Activated CD4-positive, alpha-beta T cell treated with anti-CD3 and anti-CD28 coated beads, Interleukin-2, amount 10 ng/mL, durations not matched to agents 7 days and 5 days (primary cell): ENCODE measurements around the gene EIF1. TPM values are rescaled to one million over a fixed set of nuclear protein-coding genes. Genes with fewer than 3 reads are reported as not detected.
"Not testable (repeated sequence)": the region's sequence is repeated elsewhere in the genome, so short reads cannot be mapped to it uniquely, and the experiment has no call there.

Experiments
- CTCF ChIA-PET: fragments of 350-600 bp; sonication (Branson Sonifier 250); formaldehyde crosslinking; loops from one replicate; lab custom pipeline; 2021; ENCODE audit warnings: antibody characterized with exemption; lab: Charles Lee
- POLR2A ChIA-PET: fragments of 350-600 bp; sonication (Branson Sonifier 250); formaldehyde crosslinking; loops from one replicate; lab custom pipeline; 2021; ENCODE audit warnings: antibody characterized with exemption; lab: Charles Lee
- DNase-seq: peaks from one replicate; pipeline ENCODE4 v3.0.0-alpha.2; 2020
- H3K27ac Mint-ChIP-seq: one replicate; pipeline ENCODE4 v1.8.0; 2021; ENCODE audit warnings: mild to moderate bottlenecking, moderate library complexity, mixed read lengths
- H3K27me3 Mint-ChIP-seq: one replicate; pipeline ENCODE4 v1.8.0; 2021; ENCODE audit warnings: mixed read lengths
- H3K36me3 Mint-ChIP-seq: one replicate; pipeline ENCODE4 v1.8.0; 2021; ENCODE audit warnings: low read depth, mixed read lengths
- H3K4me1 Mint-ChIP-seq: one replicate; pipeline ENCODE4 v1.8.0; 2021; ENCODE audit warnings: mixed read lengths
- H3K4me3 Mint-ChIP-seq: one replicate; pipeline ENCODE4 v1.8.0; 2021; ENCODE audit warnings: mild to moderate bottlenecking, moderate library complexity, mixed read lengths
- H3K9me3 Mint-ChIP-seq: one replicate; pipeline ENCODE4 v1.8.0; 2021; ENCODE audit warnings: mixed read lengths
- total RNA-seq, 2 experiments: library from RNA; stranded (reverse); gene quantifications; one replicate each; pipeline ENCODE4 v1.2.3, GENCODE V29; 2021

EIF1 gene
- total RNA-seq: 100 to 1,000 TPM; 605 to 645 TPM

DNA sequence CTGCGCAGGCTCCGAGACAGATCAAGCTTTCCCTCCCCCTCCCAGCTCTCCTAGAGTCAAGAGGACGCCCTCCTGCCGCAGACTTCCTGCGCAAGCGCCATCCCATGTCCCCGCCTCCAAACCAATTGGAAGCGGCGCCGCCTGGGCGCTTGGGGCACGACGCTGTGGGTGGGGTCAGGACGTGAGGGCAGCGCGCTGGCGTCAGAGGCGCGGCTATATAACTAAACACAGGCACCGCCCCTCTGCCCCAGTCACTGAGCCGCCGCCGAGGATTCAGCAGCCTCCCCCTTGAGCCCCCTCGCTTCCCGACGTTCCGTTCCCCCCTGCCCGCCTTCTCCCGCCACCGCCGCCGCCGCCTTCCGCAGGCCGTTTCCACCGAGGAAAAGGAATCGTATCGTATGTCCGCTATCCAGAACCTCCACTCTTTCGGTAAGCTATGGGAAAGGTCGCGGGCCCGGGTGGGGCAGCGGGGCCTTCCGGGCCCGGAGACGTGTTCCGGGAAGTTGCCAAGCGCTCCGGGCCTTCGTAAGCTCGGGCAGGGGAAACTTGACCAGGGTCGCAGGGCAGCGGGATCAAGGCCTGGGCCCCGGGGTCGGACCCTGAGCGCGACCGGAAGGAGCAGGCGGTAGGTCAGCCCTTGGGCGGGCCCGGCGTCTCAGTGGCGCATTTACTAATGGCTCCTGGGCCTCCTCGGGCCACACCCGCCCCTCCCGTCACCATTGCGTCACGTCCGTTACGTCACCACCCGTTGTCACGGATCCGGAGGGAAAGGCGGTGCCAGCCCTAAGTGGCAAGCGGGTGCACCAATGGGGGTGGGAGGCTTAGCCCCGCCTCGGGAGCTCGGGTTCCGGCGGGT lies at the start of gene EIF1:
Gene EIF1 (plus strand): TSS at position 245 of the 856 bp plus-strand sequence. CDS start 154 bp downstream, at position 399.
- peak; percentile 100 for DNase-seq
- Mint-ChIP-seq H3K36me3 (peaks cover 49% of the 10 kb centered on the region), H3K27ac (peak within 1 kb of the TSS; percentile 100), H3K27me3 (no peaks in the 10 kb centered on the region), H3K9me3 (no peaks in the 10 kb centered on the region), H3K4me3 (peak within 1 kb of the TSS; percentile 88), H3K4me1 (peaks cover 36% of the 10 kb centered on the region)
- ChIA-PET POLR2A (interaction anchor here (0.6 to 4.7 kb wide), 14 partner anchors 9 to 1574 kb away, joined by 3 to 86 read pairs (median 4); partner anchors contain the start of gene ODAD4), CTCF (interaction anchor here (0.7 to 5.1 kb wide), 10 partner anchors 10 to 625 kb away, joined by 3 to 56 read pairs (median 8); partner anchors contain the start of gene P3H4)

- POLR2A ChIA-PET: no interaction called here
- H3K27ac Mint-ChIP-seq: no peak overlapping the region
- H3K4me3 Mint-ChIP-seq: no peak overlapping the region
- H3K9me3 Mint-ChIP-seq: no peaks in the 10 kb centered on the region
- CTCF ChIA-PET: interaction anchor here (1.0 to 2.2 kb wide), 2 partner anchors 10 to 24 kb away, joined by 3 to 9 read pairs; no protein-coding TSS in a partner anchor
- H3K4me1 Mint-ChIP-seq: no peaks in the 10 kb centered on the region
- H3K36me3 Mint-ChIP-seq: no peaks in the 10 kb centered on the region
- DNase-seq: no peak
- no peaks in the 10 kb centered on the region for H3K27me3 Mint-ChIP-seq
Measured at GRCh38 chr17:41638941-41639340, 49.7 kb upstream of the EIF1 start.

GRCh38 chr17:41639492-41640473 lies 48.9 kb upstream of the EIF1 start:
- no peak for DNase-seq
- no peaks in the 10 kb centered on the region for H3K36me3 Mint-ChIP-seq
- no peaks in the 10 kb centered on the region for H3K9me3 Mint-ChIP-seq
- ChIA-PET CTCF (interaction anchor here (1.0 to 2.2 kb wide), 3 partner anchors 9 to 26 kb away, joined by 3 to 9 read pairs (median 5); no protein-coding TSS in a partner anchor), POLR2A (no interaction called here)
- no peaks in the 10 kb centered on the region for H3K27me3 Mint-ChIP-seq
- no peak overlapping the region for H3K27ac Mint-ChIP-seq
- H3K4me3 Mint-ChIP-seq: no peak overlapping the region
- no peaks in the 10 kb centered on the region for H3K4me1 Mint-ChIP-seq

DNA sequence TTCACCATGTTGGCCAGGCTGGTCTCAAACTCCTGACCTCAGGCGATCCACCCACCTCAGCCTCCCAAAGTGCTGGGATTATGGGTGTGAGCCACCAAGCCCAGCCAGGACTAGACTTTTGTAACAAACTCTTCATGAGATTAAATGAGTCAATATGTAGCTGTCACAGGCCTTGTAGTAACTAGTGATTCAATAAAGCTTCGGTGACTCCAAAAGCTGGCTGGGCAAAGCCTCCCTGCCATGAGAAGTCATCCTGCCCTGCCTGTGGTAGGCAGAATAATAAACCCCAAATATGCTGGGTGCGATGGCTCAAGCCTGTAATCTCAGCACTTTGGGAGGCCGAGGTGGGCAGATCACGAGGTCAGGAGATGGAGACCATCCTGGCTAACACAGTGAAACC lies 48.1 kb upstream of the EIF1 start:
- H3K4me1 Mint-ChIP-seq, DNase-seq, H3K27me3 Mint-ChIP-seq, H3K9me3 Mint-ChIP-seq, H3K36me3 Mint-ChIP-seq, H3K4me3 Mint-ChIP-seq, POLR2A ChIA-PET, H3K27ac Mint-ChIP-seq: not testable (repeated sequence)
- CTCF ChIA-PET: interaction anchor here (1.0 to 2.2 kb wide), 3 partner anchors 8 to 25 kb away, joined by 3 to 9 read pairs (median 5); no protein-coding TSS in a partner anchor

DNA sequence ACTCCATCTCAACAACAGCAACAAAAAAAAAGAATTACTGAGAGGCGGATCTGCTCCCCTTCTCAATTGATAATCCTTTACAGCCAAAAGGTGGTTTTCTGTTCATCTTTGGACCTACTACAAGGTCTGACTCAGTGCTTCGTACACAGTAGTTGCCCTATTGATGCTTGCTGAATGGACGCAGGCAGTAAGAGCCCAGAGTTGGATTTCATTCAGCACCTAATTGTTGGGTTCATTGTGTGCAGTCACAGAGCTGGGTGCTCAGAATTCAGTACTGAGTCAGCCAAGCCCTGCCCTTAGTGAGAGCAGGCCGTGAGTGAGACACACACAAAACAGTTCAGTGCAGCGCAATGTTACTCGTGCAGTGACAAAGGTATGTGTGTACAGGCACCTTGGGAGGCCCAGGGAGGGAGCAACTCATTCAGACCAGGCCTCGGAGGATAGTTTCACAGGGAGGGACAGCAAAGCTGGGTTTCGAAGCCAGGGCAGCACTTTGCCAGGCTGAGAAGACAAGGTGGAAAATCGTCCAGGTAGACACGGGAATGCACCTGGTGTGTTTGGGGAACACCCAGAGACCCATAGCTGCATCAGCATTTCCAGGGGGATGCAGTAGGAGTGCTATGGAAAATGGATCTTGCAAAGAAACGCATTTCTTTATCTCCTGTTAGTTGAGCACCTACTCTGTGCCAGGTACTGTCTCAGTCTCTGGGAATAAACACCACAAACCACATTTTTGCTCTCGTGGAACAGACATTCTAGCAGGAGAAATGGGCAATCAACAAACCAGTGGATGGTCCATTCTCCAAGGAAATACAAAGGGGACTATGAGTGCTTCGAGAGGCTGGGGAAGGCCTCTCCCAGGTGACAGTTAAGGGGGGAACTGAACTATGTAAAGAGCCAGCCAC lies 46.2 kb upstream of the EIF1 start:
- no peak overlapping the region for H3K4me3 Mint-ChIP-seq
- no peaks in the 10 kb centered on the region for H3K36me3 Mint-ChIP-seq
- ChIA-PET POLR2A (no interaction called here), CTCF (interaction anchor here (0.6 to 3.4 kb wide), 2 partner anchors 20 to 93 kb away, joined by 4 to 18 read pairs; no protein-coding TSS in a partner anchor)
- H3K4me1 Mint-ChIP-seq: no peaks in the 10 kb centered on the region
- H3K27me3 Mint-ChIP-seq: no peaks in the 10 kb centered on the region
- H3K9me3 Mint-ChIP-seq: no peaks in the 10 kb centered on the region
- no peak overlapping the region for H3K27ac Mint-ChIP-seq
- no peak for DNase-seq

- Mint-ChIP-seq H3K36me3 (no peaks in the 10 kb centered on the region), H3K4me1 (peaks cover 10% of the 10 kb centered on the region), H3K27me3 (no peaks in the 10 kb centered on the region), H3K27ac (no peak overlapping the region), H3K9me3 (no peaks in the 10 kb centered on the region), H3K4me3 (no peak overlapping the region)
- DNase-seq: no peak
- CTCF ChIA-PET: interaction anchor here (1.6 to 8.1 kb wide), 3 partner anchors 17 to 780 kb away, joined by 3 to 235 read pairs (median 52); partner anchors contain the start of gene KRT12
- POLR2A ChIA-PET: no interaction called here
Measured at GRCh38 chr17:41647038-41647813, 41.5 kb upstream of the EIF1 start.

GRCh38 chr17:41647940-41648410 lies 40.7 kb upstream of the EIF1 start:
- DNase-seq: peak; percentile 88
- Mint-ChIP-seq H3K9me3 (no peaks in the 10 kb centered on the region), H3K36me3 (no peaks in the 10 kb centered on the region), H3K27ac (peak overlapping the region; percentile 48), H3K4me1 (peaks cover 10% of the 10 kb centered on the region), H3K27me3 (no peaks in the 10 kb centered on the region), H3K4me3 (peak overlapping the region; percentile 53)
- ChIA-PET CTCF (interaction anchor here (0.6 to 8.1 kb wide), 24 partner anchors 8 to 1752 kb away, joined by 3 to 235 read pairs (median 4); partner anchors contain the start of gene KRT12), POLR2A (no interaction called here)

DNA sequence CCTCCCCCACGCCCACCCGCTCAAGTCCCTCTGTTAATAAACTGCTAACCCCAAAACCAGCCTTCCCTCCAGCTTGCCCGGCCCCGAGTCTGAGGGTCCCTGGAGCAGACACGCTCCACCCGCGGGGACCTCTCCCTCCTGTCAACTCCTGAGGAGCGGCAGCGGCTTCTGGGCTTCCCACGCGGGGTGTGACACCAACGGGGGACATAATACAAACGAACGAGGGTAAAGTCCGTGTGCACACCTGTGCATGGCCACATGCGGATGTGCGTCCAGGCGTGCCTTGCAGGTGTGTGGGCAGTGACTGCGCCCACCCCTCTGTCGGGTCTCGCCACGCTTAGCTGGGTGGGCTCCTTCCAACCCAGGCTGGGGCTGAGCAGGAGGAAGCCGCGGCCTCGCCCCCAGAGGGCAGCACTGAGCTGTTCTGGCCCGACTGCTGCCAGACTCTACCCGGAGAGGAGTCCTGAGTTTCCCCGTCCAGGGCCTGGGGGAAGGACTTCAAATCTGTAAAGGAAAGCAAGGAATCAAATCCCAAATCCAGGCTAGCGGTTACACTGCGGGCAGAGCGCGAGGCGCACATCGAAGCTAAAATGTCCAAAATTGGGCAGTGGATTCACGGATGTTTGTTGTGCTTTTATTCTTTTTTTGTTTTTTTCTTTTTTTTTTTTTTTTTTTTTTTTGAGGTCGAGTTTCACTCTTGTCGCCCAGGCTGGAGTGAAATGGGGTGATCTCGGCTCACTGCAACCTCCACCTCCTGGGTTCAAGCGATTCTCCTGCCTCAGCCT lies 40.1 kb upstream of the EIF1 start:
- ChIA-PET POLR2A (no interaction called here), CTCF (interaction anchor here (0.6 to 8.1 kb wide), 30 partner anchors 9 to 1751 kb away, joined by 3 to 235 read pairs (median 4); partner anchors contain the start of genes KRT12 and KRT17)
- no peaks in the 10 kb centered on the region for H3K9me3 Mint-ChIP-seq
- H3K27ac Mint-ChIP-seq: peak overlapping the region; percentile 81
- no peaks in the 10 kb centered on the region for H3K27me3 Mint-ChIP-seq
- H3K36me3 Mint-ChIP-seq: no peaks in the 10 kb centered on the region
- H3K4me3 Mint-ChIP-seq: peak overlapping the region; percentile 53
- DNase-seq: peak; percentile 83
- H3K4me1 Mint-ChIP-seq: peaks cover 10% of the 10 kb centered on the region

- Mint-ChIP-seq H3K36me3 (no peaks in the 10 kb centered on the region), H3K4me1 (peaks cover 10% of the 10 kb centered on the region), H3K4me3 (no peak overlapping the region), H3K9me3 (no peaks in the 10 kb centered on the region), H3K27me3 (no peaks in the 10 kb centered on the region), H3K27ac (no peak overlapping the region)
- ChIA-PET CTCF (interaction anchor here (1.7 to 8.1 kb wide), 3 partner anchors 14 to 101 kb away, joined by 5 to 235 read pairs (median 52); no protein-coding TSS in a partner anchor), POLR2A (no interaction called here)
- no peak for DNase-seq
Measured at GRCh38 chr17:41649923-41650519, 38.7 kb upstream of the EIF1 start.
